HG02852 (cell line): ENCODE data around the gene IVD.
A peak's percentile ranks its signal among the peaks of the same experiment; 100 is the strongest.

Experiments used
- ATAC-seq: cut with Tn5 transposase; IDR thresholded peaks from one replicate; pipeline ENCODE4 v1.9.1; 2021; ENCODE audit warnings: mild to moderate bottlenecking, moderate library complexity; ENCODE audit not compliant: unreplicated experiment

Gene IVD

DNA sequence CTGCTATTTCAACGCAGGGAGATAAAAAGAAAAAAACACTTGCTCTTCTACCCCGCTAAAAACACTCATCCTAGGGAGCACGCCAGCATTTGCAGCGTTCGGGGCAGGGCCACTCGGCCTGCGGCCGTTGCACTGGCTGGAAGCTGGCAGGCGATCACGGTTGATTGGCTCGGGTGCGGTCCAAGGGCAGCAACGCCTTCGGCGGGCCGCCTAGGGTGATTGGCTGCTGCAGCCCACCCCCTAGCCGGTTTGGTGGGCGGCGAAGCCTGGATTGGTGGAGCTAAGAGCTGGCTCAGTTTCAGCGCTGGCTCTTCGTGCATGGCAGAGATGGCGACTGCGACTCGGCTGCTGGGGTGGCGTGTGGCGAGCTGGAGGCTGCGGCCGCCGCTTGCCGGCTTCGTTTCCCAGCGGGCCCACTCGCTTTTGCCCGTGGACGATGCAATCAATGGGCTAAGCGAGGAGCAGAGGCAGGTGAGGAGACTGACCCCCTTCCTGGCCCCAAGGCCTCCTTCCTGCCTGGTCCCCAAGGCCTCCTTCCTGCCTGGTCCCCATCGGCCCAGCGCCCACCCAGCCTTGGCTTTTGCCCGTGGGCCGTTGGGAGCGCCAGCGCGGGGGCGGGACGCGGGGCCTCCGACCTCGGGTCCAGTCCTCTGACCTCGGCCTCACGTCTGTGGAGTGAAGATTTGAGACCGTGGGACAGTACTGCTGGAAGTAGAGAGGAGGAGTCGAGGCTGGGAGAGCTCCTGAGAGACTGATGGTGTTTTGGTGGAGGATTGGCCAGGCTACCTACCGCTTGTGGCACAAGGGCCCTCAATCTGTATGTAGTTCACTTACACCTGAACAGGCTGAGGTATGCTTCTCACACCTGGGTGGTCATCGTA, at the start of gene IVD:
IVD (plus strand) TSS at position 295 of the 881 bp plus-strand sequence; CDS start at position 328, 33 bp downstream.
- ATAC-seq, result peak; percentile 71

DNA sequence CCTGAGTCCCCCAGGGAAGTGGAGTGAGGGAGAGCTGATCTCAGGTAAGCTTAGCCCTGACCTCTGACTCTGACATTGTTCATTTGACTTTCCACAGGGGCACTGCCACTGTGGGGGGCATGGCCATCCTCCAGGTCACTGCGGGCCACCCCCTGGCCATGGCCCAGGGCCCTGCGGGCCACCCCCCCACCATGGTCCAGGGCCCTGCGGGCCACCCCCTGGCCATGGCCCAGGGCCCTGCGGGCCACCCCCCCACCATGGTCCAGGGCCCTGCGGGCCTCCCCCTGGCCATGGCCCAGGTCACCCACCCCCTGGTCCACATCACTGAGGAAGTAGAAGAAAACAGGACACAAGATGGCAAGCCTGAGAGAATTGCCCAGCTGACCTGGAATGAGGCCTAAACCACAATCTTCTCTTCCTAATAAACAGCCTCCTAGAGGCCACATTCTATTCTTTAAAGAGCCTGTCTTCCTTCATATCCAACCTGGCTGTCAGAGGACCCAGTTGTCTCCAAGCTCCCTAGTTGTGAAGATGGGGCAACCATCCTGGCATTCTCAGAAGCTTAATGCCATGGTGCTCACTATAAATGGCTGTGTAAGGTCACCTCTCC, 49.5 kb upstream of the IVD start:
- ATAC-seq, result no peak

DNA sequence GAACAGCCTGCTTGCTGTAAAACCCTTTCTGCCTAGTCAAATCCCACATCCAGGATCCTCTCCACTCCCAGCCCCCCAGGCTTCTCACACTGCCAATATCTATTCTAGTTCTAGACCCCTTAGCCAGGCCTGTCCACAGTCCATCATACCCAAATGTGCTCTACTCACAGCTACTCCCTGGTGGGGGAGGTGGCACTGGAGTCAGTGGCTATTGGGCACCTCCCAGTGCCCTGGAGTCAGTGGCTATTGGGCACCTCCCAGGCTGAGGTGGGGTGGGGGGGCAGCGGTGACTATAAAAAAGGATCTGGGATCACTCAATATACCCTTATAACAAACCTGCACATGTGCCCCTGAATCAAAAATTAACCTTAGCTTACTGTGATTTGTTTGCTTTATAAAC, 48.3 kb upstream of the IVD start:
- ATAC-seq, result no peak

DNA sequence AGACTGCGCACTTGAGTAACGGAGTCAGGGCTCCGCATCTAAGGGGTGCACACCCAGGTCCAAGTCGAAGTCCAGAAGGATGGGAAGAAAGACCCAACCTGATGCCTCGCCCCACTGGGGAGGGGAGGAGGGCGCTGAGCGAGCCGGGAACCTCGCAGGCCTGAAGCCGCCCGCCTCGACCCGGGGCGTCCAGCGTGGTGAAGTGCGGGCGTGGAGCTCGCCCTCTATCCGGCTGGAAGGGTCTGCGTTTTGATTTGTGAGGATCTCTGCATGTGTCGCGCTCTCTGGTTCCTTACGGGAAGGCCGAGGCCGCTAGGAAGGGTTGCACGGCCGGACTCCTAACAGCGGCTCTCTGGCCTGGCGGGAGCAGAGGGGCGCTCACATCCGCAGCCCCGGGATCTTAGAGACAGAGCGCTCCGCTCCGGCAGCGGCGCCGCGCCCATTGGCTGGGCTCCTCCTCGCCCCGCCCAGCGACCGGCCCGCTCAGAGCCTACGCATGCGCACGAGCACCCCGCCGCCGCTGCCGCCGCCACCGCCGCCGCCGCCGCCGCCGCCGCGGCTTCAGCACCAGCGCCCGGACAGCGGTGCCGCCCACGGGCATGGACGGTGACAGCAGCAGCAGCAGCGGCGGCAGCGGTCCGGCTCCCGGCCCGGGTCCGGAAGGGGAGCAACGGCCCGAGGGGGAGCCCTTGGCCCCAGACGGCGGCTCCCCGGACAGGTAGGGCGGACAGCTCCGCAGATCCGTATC, 47.7 kb upstream of the IVD start, which contains the start of gene DISP2:
DISP2 (plus strand) TSS at position 497 of the 748 bp plus-strand sequence; CDS start at position 600, 103 bp downstream.
- peak; percentile 81 for ATAC-seq

DNA sequence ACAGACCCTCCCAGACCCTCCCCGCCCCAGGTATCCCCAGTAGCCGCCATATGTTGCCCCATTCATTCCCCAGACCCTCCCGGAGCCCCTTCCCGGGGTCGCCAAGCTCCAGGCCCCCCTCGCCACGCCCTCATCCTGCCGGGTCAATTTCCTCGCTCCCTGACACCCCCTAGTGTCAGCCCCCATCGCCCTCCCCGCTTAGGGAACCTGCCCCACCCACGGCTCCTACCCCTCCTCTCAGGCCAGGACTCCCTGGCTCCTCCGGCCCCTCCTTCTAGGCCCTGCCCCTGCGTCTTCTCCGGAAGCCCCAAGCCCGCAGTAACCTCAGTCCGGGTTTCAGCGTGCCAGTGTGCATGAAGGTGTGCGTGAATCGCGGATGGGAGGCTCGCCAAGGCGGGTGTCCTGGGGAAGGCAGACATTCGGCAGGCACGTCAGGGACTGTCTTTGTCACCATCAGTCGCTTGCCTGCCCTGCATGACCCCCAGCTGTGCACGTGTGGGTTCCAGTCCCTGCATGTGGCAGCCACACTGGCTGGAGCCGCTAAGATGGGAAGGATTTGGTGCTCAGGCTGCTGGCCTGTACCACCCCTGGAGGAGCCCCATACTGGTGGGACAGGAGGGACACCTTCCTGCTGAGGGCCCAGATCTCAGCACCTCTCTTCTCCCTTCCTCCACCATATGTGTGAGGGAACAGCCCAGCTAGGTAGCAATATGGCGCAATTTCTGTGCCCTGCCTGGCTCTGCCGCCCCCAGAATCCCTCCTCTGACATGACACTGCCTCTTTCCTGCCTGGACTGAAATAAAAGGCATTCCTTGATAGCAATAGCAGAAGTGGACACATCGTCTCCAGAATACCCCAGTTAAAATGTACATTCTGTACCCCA, 46.9 kb upstream of the IVD start:
- peak; percentile 20 for ATAC-seq

DNA sequence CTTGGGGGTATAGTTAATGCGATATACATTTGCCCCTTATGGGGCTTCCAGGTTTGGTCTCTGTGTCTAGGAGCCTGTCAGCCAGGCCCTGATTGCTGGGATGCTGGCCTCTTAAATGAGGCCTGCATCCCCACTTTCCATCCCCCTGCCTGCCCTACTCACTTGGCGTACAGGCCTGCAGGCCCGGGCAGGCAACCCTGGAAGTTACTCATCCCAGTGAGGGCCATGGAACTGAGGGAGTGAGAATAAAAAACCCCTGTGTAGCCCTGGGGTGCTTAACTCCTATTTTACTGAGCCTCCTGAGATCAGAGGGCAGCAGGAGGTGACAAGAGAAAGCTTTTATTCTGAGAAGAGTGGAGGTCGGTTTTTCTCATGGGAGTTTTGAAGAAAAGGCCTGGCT, 45.6 kb upstream of the IVD start:
- no peak for ATAC-seq

DNA sequence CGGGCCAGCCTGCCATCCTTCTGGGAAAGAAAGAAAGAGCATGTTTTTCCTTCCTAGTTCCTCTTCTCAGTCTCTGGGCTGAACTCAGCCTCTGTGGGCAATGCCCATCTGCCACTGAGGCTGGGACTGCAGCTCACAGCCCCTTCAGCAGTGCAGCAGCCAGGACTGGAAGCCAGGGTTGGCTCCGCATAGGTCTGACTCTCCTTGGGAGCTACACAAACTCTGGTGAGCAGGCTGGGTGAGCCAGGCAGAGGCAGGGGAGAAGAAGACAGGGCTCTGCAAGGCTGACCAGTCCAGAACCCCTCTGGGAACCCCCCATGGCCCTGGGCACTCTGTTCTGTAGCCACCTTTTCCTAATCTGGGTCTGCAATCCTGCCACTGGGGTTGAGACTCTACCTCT, 44.0 kb upstream of the IVD start:
- no peak for ATAC-seq

DNA sequence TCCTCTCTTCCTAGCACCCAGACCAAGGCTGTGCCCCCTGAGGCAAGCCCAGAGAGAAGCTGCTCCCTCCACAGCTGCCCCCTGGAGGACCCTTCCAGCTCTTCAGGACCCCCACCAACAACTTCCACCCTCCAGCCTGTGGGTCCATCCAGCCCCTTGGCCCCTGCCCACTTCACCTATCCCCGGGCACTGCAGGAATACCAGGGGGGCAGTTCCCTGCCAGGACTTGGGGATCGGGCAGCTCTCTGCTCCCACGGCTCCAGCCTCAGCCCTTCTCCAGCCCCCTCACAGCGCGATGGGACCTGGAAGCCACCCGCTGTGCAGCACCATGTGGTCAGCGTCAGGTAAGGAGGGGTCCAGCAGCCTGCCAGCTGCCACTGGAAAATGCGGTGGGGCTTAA, 42.0 kb upstream of the IVD start:
- no peak for ATAC-seq

DNA sequence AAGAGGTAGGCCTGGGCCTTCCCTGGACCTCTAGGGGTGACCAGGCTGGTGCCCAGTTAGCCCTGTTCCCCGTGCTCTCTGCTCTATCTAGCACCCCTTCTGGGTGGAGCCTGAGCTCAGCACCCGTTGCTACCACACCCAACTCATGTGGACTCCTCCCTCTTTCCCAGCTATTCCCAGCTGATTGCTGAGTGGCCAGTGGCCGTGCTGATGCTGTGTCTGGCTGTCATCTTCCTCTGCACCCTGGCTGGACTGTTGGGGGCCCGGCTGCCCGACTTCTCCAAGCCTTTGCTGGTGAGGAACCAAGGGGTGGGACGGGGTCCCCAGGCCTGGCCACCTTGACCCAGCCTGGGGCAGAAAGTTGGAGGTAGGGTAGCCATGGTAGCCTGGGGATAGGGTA, 41.3 kb upstream of the IVD start:
- ATAC-seq, result no peak

DNA sequence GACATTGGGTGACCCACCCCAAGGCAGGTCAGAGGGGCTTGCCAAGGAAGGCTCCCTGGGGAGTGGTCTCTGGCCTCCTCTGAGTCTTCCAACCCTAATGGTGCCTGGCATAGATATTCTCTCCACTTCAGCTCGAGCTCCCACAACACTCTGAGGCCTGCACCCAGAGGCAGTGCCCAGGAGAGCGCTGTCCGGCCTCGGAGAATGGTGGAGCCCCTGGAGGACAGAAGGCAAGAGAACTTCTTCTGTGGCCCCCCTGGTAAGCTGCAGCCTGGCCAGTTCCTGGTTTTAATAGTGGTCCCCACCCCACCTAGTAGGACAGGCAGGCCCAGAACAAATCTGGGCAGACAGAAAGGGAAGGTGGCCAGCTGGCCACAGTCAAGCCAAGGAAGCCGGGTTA, 40.6 kb upstream of the IVD start:
- ATAC-seq, result no peak

DNA sequence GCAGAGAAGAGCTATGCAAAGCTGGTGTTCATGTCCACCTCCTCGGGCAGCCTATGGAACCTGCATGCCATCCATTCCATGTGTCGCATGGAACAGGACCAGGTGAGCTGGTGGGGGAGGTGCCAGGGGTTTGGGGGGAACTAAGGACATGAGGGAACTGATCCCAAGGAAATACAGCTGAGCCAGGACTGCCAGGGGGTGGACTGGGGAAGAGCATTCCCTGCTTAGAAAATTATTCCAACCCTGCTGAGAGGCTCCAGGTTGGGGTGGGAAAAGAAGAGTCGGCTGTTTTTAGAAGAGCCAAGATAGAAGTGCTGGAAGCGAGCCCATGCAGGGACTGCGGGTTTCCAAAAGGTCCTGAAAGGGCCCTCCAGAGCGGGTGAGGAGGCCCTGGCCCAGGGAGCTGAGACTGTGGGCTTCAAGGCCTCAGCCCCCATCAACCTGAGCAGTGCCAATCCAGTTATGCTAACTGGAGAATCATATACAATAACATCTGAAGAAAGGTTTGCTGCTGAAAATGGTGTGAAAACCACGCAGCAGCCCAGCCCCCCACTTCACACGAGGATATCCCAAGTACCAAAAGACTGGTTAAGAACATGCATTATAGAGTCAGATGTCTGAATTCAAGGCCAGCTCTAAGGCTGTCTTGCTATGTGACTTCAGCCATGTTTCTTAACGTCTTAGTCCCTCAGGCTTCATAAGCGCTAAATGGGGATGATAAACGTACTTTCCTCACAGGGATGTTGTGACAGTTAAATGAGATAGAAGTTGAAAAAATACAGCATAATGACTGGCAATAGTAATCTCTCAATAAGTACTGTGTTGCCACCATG, 39.8 kb upstream of the IVD start:
- no peak for ATAC-seq

DNA sequence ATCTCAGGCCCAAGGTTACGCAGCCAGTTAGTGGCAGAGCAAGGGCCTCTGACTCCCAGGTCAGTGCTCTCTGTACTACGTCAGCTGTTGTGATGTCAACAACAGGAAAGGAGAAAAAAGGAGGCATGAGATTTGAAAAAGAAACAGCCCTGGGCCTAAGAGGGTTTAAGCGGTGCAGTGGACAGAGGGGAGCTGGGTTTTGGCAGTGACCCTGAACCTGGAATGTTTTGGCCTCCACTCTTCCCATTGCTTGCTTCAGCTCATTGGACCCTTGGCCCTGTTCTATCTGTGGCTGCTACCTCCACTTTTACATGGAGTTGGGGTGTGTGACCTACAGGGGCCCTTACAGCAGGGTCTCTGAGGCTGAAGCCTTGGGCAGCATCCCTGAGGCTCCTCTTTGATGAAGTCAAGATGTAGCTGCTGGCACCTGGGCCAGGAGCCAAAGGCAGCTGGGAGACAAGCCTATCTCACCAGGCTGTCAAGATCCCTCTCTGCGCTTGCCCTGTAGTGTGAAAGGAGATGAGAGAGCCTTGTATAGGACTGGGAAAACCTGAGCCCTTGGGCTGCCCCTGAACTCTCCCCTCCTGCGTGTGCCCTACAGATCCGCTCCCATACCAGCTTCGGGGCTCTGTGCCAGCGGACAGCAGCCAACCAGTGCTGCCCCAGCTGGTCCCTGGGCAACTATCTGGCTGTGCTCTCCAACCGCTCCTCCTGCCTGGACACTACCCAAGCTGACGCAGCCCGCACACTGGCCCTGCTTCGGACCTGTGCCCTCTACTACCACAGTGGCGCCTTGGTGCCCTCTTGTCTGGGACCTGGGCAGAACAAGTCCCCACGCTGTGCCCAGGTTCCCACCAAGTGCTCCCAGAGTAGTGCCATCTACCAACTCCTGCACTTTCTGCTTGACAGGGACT, 38.9 kb upstream of the IVD start:
- ATAC-seq, result no peak

DNA sequence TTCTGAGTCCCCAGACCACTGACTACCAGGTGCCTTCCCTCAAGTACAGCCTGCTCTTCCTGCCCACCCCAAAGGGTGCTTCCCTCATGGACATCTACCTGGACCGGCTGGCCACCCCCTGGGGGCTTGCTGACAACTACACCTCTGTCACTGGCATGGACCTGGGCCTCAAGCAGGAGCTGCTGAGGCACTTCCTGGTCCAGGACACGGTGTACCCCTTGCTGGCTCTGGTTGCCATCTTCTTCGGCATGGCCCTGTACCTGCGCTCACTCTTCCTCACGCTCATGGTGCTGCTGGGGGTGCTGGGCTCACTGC, 38.3 kb upstream of the IVD start:
- no peak for ATAC-seq

DNA sequence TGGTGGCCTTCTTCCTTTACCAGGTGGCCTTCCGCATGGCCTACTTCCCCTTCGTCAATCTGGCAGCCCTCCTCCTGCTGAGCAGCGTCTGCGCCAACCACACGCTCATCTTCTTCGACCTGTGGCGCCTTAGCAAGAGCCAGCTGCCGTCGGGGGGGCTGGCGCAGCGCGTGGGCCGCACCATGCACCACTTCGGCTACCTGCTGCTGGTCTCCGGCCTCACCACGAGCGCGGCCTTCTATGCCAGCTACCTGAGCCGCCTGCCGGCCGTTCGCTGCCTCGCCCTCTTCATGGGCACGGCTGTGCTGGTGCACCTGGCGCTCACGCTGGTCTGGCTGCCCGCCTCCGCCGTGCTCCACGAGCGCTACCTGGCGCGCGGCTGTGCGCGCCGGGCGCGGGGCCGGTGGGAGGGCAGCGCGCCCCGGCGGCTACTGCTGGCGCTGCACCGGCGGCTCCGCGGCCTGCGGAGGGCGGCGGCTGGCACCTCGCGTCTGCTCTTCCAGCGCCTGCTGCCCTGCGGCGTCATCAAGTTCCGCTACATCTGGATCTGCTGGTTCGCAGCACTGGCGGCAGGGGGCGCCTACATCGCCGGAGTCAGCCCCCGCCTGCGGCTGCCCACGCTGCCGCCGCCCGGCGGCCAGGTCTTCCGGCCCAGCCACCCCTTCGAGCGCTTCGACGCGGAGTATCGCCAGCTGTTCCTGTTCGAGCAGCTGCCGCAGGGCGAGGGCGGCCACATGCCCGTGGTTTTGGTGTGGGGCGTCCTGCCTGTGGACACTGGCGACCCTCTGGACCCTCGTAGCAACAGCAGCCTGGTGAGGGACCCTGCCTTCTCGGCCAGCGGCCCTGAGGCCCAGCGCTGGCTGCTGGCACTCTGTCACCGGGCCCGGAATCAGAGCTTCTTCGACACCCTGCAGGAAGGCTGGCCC, 37.6 kb upstream of the IVD start:
- peak; percentile 80 for ATAC-seq

DNA sequence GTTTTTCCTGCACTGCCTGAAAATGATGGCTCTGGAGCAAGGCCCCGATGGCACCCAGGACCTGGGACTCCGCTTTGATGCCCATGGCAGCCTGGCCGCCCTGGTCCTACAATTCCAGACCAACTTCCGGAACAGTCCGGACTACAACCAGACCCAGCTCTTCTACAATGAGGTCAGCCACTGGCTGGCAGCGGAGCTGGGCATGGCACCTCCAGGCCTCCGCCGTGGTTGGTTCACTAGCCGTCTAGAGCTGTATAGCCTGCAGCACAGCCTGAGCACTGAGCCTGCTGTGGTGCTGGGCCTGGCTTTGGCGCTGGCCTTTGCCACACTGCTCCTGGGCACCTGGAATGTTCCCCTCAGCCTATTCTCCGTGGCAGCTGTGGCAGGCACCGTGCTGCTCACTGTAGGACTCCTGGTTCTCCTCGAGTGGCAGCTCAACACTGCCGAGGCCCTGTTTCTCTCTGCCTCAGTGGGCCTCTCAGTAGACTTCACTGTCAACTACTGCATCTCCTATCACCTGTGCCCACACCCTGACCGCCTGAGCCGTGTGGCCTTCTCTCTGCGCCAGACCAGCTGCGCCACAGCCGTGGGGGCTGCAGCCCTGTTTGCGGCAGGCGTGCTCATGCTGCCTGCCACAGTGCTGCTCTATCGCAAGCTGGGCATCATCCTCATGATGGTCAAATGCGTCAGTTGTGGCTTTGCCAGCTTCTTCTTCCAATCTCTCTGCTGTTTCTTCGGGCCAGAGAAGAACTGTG, 36.7 kb upstream of the IVD start:
- no peak for ATAC-seq

DNA sequence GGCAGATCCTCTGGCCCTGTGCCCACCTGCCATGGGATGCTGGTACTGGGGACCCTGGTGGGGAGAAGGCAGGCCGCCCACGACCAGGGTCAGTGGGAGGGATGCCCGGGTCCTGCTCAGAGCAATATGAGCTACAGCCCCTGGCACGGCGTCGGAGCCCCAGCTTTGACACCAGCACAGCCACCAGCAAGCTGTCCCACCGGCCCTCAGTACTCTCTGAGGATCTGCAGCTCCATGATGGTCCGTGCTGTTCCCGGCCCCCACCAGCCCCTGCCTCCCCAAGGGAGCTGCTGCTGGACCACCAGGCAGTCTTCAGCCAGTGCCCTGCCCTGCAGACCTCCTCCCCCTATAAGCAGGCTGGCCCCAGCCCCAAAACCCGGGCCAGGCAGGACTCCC, 36.1 kb upstream of the IVD start:
- ATAC-seq, result no peak

DNA sequence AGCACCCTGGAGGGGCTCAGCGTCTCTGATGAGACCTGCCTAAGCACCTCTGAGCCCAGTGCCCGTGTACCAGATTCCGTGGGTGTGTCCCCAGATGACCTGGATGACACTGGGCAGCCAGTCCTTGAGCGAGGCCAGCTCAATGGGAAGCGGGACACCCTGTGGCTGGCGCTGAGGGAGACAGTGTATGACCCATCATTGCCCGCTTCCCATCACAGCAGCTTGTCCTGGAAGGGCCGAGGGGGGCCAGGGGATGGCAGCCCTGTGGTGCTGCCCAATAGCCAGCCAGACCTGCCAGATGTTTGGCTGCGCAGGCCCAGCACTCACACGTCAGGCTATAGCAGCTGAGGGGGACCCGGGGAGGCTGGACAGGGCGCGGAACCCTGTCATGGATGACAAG, 35.6 kb upstream of the IVD start:
- no peak for ATAC-seq
